Glomerular visceral epithelial cell (primary cell): ENCODE results near the gene DGKB.

Experiments
- DNase-seq: peaks from one replicate; pipeline ENCODE4 v3.0.0-alpha.2; 2016; ENCODE audit errors: extremely low spot score

The DGKB gene

DNA sequence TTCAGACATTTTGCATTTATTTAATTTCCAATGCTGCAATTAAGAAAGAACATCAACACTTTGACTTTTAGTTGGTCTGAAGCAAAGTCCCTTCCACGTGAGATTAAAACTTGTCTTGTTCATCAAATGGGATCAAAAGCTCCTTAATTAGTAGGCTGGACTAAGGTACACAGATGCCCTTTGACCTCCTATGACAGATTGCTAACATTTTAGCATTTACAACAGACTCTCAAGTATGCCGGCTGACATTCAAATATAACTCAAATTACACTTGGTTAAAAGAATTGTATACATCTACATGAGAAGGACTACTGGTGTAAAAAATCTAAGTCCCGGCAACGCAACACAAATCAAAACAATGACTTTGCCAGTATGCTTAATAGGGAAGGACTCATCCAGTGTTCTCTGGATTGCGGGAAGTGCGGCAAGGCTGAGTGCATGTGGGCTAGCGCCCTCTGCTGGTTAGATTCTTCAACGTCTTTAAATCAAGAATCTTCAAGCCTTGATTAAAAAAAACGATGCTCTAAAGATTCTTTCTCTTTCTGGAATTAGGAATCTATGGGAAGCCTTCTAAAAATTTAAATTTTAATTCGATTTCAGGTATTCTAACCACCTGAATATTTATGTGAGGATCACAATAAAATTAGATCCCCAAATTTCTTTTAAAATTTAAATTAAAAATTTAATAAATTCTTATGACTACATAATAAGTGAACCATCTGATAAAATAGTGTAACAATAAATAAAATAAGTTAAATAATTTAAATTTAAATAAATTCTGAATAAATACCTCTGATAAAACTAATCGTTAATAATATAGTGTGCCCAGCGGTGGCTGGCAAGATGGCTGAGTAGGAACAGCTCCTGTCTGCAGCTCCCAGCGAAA lies 444.7 kb downstream of the DGKB start:
- peak; percentile 72 for DNase-seq

DNA sequence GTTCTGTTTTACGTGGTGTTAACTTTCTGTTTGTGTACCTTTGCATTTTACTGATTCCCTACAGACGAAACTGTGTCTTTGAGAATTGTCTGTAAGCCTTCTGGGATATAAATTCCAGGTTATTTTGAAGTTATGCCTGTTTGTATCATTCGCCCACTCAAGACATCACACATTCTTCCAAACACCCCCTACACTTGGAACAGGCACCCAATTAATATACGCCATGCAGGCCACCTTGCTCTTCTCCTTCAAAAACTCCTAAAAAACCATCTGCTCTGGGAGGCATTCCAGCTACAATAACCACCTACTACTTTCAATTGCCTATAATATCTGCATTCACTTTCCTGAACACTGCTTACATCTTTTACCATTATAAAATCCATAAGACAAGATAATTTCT lies 453.3 kb downstream of the DGKB start:
- DNase-seq = no peak

DNA sequence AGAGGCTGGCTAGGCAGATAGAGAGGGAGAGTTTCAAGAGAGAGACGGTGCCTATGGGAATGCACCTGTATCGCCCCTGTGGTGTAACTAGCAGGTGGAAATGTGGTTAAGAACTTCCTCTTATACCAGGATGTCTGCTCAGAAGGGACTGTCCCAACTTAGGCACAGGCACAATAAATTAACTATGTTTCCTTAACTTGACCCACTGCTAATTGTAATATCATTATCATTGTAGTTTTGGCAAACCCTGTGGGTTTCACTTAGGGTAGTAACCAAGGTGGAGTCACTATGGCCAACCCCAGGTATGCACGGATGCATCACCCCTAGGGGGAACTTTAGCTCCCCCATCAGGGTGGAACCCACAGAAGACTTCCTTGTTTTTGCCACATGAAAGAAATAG lies 455.7 kb downstream of the DGKB start:
- no peak for DNase-seq

DNA sequence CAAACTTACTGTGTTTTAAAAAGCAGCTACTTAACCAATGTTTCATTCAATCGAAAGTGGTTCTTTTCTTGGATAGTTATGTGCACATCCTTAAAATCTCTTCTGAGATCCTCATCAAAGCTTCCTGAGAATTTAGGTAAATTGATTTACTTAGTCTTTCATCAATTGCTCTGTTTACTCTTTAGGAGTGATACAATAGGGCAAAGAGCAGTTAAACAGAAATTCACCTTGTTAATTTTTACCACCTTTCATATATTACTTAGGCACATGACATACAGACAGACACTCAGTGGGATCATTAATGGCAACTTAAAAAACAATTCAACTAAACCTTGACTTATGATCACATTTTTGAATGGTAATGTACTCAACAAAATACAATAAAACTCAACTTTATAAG lies 456.3 kb downstream of the DGKB start:
- DNase-seq = no peak

DNA sequence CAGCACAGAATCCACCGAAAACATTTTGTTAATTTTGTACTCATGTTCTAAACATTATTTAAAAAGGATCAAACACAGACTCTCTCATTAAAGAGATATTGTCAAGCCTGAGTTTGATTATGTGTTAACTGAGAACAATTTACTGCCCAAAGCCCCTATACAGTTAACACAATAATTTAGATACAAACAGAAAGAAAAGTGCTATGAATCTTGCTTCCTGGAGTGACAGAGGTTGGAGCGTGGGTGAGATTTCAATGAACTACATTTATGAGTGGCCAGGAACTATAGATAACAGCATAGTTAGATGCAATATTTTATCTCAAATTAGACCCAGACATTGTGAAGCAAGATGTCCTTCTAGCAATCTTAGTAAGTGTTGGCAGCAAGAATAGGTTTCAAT lies 464.2 kb downstream of the DGKB start:
- no peak for DNase-seq

DNA sequence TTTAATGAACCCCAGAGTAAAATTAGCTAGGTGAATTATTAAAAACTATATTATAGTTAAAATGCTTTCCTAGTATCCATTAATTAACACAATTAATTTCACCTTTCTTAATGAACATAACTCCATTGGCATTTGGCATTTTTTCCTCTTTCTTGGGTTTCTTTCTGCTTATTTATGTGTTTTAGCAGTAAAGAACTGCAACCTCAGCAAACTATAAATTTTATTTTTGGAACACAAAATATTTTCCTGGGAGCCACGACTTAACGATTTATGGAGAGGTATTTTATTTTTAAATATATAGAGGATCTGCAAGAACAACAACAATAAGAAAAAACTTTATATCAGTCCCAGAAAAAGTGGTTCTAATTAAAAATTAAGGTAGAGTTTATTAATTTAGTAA lies 465.7 kb downstream of the DGKB start:
- DNase-seq = no peak

DNA sequence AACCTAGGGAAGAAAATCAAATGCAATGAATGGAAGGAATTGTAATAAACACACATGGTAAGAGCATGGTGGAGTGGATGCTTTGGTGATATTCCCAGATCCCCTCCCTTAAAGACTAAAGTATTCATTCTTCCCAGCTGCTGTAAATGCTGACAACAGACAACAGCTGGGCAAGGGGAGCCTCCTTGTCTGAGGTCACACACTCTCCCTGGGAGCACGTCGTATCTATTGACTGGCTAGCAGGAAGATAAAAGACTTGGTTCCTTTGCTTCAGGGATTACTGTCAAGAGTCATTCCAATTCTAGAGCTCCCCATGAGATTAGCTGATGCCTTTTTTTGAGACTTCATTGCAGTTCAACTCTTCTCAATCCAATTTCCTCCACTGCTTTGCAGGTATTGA lies 469.6 kb downstream of the DGKB start:
- no peak for DNase-seq

DNA sequence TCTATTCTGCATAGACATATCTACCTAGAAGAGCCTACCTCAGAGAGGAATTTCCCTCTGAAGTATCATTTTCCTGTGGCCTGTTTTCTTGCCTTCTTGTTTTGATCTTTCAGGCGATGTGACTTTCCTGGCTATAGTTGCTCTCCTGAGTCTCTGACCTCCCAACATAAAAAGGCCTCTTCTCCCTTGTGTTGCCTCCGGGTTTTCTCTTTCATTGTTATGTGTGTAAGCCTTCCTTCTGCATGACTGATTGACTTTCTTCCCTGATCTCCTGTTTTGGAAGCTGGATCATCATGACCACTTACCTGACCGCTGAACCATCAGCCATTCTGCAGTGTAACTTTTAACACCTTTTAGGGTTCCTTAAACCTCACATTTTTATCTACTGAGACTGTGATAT lies 471.6 kb downstream of the DGKB start:
- no peak for DNase-seq

DNA sequence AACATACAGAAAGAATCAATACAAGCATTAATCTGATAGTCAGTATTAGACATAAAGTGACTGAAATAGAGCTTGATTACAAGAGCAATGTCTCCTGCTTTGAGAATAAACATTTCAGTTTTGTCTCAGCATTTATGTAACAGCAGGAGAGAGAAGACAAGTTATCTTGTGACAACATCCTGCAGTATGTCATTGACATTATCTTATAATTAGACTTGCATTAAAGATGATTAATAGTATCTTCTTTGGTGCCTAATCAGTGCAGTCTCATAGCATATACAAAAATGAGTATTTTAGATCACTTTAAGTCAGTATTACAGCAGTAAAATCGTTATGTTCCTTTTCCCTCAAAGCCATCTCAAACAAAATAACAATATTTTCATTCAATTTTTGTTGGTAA lies 477.0 kb downstream of the DGKB start:
- no peak for DNase-seq

DNA sequence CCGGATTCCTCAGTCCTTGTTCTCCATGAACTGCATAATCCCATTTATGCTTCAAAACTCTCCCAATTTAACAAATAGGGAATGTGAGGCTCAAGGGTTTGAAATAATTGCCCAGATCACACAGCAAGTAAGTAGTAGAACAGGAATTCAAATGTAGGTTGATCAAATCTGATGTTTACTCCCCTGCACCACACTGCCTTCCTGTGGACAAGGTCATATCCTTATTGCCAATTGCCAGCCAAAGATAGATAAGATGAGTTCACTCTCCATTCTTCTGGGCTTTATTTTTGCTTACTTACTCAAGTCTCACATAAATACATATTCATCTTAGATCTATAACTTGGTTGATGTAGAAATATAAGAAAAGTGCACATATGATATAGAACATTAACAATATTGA lies 477.9 kb downstream of the DGKB start:
- DNase-seq = no peak

DNA sequence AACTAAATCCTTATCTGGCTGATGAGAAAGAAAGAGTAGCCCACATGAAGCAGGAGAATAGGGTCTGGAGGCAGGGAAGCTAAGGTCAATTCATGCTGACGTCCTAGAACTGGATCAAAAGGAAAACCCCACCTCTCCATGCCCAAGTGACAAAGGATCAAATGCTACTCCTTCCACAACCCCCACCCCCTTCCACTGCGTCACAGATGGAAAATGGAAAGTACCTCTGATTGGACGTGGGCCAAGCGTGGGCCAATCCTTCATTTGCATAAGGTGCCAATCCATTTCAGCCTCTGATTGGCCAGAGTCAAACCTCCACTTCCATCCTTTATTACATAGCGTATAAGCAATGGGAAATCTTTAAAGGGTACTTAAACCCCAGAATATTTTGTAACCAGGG lies 481.8 kb downstream of the DGKB start:
- DNase-seq = no peak

DNA sequence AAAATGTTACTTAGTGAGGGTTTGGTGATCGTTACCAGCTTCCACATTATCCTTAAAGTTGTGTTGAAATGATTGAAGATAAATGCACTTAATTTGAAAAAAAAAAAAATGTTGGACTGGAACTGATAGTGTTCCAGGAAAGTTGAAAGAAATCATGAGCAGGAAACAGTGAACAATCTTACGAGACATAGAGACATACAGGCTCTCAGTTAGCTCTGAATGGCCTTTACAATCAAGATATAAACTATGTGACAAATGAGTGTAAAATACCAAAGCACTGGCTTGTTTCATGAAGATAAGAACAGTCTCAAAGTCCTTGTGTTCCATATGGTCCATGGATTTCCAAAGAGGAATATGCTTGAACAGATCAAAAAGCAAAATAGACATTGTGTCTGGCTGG lies 483.0 kb downstream of the DGKB start:
- no peak for DNase-seq

DNA sequence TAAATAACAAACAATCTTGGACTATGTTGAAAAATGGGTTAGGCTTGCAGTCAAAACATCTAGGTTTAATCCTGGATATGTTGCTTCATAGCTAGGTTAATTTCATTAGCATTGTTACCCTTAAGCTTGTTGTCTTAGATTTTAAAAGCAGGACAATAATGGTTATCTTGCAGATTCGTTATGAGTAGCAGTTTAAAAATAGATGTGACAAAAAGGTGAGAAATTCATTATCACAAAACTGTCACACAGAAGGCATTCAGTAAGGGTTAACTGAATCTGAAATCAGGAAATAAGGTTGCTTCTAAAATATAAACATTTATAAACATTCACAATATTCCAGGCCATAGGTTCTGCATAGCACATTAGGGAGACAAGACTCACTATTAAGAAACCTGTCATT lies 483.9 kb downstream of the DGKB start:
- no peak for DNase-seq

DNA sequence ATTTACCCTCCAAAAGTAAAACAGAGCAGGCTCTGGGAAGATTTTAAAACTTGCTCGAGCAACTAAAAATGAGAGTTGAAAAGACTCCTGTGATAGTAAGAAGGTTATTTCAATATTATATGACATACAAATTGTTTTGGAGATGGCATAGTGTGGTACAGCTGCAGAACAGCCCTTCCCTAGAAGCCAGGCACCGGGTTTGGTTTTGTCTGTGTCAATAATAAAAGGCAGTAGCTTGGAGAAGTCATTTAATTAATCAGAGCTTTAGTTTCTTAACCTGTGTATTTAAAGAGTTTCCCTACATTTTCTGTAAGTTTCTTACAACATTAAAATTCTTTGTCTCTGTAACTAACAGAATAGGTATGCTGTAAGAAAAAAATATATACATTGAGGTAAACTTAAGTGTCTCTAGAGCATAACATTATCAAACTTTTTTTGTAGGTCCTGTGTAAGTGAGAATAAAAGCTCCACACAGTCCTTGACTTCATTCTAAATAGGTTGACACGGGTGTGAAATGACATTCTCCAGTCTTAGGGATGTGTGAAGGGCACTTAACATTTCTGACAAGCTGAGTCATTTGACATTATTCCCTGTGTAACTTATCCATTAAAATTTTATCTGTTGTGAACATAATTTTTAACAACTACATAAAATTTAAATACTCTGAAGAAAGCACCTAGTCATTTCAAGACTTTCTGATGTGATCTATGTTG lies 488.1 kb downstream of the DGKB start:
- DNase-seq = no peak

DNA sequence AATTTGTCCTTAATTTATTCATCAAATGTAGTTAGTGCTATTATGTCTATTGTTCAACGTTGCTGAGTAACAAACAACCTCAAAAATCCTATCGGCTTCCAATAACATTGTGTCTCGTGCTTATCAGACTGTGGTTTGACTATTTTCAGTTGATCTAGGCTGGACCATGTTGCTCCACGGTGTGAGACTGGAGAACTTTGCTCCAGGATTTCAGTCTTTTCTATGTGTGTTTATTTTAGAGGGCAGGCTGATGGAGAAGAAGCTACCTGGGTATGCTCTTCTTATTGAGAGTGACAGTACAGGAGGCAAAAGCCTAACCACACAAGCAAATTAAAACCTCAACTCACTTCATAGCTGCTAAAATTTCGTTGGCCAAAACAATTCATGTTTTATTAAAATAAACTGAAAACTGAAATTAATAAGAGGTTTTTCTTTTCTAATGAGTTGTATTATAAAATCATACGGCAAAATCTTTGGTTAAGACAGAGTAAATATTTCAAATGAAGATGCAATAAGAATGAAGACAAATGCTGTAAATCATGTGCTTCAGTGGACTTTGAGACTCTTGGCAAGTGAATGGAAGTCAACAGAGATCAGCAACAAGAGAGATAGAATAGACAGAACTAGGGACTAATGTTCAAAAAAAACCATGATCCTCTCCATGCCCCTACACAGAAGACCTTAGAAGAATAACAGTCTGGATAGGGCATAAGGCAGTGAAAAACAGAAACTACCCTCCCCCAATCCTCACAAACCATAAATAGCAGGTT lies 495.1 kb downstream of the DGKB start:
- DNase-seq = no peak

DNA sequence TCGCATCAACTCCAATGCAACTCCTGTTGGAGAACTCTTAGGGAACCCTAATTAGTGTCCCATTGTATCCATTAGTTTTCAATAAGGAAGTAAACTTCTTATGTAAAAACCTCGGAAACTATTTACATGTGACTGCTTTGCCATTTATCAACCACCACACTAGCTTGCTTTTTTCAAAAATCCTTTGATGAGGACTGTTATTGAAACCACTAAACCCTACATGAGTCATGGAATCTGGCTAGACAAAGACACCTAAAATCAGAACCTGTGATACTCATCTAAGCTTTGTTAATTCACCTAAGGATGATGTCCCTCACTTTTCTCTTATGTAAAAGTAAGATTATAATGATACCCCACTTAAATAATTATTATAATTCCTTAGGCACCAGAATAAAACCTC lies 499.0 kb downstream of the DGKB start:
- DNase-seq = peak; percentile 2

DNA sequence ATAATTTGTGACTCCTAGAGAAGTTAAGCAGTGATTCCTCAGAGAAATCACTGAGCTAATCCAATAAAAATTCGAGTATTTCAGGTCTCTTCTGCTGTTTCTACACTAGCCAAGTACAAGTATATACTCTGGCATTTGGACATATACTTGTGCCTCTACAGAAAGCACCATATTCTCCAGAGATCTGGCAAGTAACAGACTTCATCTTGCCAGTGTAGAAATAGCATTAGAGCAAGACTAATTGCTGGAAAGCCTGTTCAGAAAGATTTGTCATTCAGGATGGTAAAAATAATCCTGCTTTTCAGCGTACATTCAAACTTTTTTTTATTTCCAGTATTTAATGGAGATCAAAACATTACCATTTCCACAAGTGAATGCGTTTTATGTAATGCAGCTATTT lies 502.3 kb downstream of the DGKB start:
- DNase-seq = no peak

DNA sequence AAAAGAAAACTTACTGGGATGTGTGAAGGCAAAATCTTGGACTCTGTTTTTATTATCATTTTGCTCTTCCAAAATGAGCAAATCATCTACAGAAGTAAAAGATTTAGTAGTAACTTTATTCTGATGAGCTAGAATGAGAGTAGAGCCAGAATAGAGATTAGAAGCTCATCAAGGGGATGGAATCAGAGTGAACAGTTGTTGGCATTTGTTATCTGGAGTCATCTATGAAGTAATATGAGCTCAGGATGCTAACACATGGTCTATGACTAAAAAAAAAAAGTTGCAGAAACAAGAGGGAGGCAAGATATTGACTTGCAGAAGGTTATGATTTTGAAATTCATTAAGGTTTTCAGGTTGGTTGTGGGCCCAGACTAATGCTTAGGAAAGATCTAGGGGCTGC lies 504.0 kb downstream of the DGKB start:
- no peak for DNase-seq

DNA sequence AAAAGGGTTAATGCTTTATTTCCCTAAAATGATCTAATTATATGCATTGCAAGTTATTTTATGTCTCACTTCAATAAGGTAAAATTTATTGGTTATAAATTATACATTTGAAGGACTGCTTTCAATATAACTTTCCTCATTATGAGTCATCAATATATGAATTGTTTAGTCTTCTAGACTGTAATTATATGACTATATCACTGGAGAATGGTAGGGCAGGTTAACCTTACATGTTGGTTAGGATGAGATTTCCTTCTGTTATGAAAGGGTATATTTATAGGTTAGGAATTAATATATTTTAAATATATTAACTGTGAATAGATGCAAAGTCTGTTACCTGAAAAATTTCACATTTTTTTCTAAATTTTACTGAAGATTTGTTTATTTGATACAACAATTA lies 506.7 kb downstream of the DGKB start:
- no peak for DNase-seq

DNA sequence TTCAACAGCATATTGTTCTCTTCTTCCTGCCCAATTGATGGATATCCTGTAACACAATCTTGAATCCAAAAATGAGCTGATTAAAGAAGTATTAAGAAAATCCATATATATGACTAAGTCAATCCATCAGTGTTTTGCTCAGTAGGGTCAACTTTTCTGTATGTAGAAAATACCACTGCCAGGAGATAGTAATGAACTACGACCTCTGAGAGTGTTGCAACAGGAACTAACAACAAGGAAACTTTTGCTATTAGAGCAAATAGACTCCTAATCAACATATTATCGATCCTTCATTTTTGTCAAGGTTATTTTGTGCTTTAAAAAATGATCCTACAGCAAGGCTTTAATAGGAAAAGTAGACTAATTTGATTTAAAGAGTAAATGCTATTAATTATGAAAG lies 507.8 kb downstream of the DGKB start:
- DNase-seq = no peak

DNA sequence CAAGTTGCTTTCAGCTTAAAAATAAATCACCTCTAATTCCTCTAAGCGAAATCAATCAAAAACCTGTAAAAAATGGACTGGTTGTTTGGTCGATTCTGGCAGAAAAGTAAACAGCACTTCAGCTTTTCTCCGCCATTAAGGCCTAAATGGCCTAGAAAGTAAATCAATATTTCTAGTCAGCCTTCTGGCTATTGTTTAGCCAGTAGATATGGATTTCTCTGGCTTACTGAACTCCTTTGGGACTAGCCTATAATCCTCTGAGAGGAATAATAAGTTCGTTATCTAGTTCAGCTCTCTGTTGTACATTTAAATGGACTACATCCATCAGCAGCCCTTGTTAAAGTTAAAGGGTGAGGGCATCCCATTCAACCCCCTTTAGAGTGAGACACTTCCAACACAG lies 513.0 kb downstream of the DGKB start:
- DNase-seq = no peak

DNA sequence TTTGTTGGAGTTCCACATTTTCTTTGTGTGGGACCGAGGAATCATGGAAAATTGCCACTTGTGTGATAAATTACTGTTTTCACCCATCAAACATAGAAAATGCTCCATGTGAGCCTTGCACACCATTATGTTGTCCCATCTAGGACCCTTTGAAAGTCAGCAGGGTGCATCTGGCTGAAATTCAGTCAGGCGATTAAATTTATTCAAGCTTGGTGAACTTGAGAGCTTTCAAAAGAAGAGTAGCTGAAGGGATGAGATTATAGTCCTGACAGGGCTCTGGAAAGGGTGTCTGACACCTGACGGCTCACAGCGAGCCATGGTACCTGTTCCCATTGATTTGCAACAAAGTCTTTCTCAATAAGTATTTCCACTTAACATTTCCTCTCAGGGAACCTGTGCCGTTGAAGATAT lies 513.4 kb downstream of the DGKB start:
- DNase-seq = no peak

DNA sequence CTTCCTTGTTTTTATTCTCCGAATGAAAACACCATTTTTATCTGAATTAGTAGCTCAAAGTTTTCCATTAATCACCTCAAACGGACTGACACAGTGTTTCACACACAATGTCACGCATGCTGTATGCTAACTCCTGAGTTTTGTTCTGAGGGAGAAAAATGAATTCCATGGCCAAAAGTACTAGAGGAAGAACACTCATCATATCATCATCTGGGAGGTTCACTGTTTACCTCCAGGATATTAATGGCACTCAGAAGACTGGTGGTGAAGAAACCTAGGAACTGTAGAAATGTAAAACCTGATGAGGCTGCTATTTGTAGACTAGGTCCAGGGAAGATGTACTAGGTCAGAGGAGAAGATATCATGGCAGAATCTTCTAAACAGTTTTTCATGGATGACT lies 517.5 kb downstream of the DGKB start:
- no peak for DNase-seq
